ENCODE measurements around the gene VWC2L.

DNA sequence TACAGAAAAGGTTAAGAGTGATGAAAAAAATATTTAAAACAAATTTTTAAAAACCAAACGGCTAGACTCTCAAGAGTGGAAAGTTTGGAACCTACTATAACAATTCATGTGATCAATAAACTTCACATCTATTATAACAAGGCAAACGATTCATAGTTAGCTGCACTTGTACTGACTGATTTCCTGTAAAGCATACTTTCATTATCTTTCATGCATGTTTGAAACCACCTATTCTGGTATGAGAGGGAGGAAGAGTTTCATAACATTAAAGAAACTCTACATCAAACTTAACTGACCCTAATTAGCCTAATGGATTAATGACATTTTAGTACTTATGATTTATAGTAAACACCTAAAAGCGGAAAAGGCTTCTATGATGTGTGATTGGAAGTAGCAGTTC lies 43.7 kb upstream of the VWC2L start:
- TF ChIP-seq PHF8 (IDR thresholded peaks at IDR 0.05; ENCODE audit: borderline replicate concordance, low read depth) (no peak), MAFK (IDR thresholded peaks at IDR 0.05; ENCODE audit: partially characterized antibody) (no peak), POLR2A (IDR thresholded peaks at IDR 0.05; ENCODE audit: low read length) (no peak), RCOR1 (IDR thresholded peaks at IDR 0.05; ENCODE audit: low read depth, low read length) (no peak), RNF2 (IDR thresholded peaks at IDR 0.05; ENCODE audit: borderline replicate concordance, low read depth) (no peak), RAD21 (conservative IDR thresholded peaks at IDR 0.05 in 1 of 2, IDR thresholded peaks at IDR 0.05 in 1 of 2) (no peak), CBX8 (IDR thresholded peaks at IDR 0.05) (no peak), KDM1A (IDR thresholded peaks at IDR 0.05; ENCODE audit: low read depth) (no peak), POLR2AphosphoS2 (conservative IDR thresholded peaks at IDR 0.05; ENCODE audit: low read length) (no peak)
- TF ChIP-seq, protein P1, sequence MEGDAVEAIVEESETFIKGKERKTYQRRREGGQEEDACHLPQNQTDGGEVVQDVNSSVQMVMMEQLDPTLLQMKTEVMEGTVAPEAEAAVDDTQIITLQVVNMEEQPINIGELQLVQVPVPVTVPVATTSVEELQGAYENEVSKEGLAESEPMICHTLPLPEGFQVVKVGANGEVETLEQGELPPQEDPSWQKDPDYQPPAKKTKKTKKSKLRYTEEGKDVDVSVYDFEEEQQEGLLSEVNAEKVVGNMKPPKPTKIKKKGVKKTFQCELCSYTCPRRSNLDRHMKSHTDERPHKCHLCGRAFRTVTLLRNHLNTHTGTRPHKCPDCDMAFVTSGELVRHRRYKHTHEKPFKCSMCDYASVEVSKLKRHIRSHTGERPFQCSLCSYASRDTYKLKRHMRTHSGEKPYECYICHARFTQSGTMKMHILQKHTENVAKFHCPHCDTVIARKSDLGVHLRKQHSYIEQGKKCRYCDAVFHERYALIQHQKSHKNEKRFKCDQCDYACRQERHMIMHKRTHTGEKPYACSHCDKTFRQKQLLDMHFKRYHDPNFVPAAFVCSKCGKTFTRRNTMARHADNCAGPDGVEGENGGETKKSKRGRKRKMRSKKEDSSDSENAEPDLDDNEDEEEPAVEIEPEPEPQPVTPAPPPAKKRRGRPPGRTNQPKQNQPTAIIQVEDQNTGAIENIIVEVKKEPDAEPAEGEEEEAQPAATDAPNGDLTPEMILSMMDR (IDR thresholded peaks at IDR 0.05) = no peak
- TF ChIP-seq, protein P2, sequence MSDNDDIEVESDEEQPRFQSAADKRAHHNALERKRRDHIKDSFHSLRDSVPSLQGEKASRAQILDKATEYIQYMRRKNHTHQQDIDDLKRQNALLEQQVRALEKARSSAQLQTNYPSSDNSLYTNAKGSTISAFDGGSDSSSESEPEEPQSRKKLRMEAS (IDR thresholded peaks at IDR 0.05) = no peak
- TF ChIP-seq, protein P3, sequence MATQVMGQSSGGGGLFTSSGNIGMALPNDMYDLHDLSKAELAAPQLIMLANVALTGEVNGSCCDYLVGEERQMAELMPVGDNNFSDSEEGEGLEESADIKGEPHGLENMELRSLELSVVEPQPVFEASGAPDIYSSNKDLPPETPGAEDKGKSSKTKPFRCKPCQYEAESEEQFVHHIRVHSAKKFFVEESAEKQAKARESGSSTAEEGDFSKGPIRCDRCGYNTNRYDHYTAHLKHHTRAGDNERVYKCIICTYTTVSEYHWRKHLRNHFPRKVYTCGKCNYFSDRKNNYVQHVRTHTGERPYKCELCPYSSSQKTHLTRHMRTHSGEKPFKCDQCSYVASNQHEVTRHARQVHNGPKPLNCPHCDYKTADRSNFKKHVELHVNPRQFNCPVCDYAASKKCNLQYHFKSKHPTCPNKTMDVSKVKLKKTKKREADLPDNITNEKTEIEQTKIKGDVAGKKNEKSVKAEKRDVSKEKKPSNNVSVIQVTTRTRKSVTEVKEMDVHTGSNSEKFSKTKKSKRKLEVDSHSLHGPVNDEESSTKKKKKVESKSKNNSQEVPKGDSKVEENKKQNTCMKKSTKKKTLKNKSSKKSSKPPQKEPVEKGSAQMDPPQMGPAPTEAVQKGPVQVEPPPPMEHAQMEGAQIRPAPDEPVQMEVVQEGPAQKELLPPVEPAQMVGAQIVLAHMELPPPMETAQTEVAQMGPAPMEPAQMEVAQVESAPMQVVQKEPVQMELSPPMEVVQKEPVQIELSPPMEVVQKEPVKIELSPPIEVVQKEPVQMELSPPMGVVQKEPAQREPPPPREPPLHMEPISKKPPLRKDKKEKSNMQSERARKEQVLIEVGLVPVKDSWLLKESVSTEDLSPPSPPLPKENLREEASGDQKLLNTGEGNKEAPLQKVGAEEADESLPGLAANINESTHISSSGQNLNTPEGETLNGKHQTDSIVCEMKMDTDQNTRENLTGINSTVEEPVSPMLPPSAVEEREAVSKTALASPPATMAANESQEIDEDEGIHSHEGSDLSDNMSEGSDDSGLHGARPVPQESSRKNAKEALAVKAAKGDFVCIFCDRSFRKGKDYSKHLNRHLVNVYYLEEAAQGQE (IDR thresholded peaks at IDR 0.05) = no peak
